Nucleus accumbens (tissue), 56 donors: Measurements from ENCODE around the gene MLST8.
"Not testable (repeated sequence)": the region's sequence is repeated elsewhere in the genome, so short reads cannot be mapped to it uniquely, and the experiment has no call there.

Experiments used
- DNase-seq, 56 donors: peaks; one replicate each; lab custom pipeline; 2025; lab: John Stamatoyannopoulos, UW

MLST8 gene

GRCh38 chr16:2188395-2188794, 16.9 kb upstream of the MLST8 start:
- no peak for DNase-seq

GRCh38 chr16:2189252-2189893, 15.9 kb upstream of the MLST8 start:
- DNase-seq, result no peak

- no peak for DNase-seq
These were observed 15.1 kb upstream of the MLST8 start for GRCh38 chr16:2190002-2190658.

GRCh38 chr16:2190659-2191445, 14.4 kb upstream of the MLST8 start:
- peak in 42 of 56 donors; percentile 5 to 77 (median 44) for DNase-seq

- peak in 7 of 56 donors; percentile 35 to 55 (median 51) for DNase-seq
These were observed 13.9 kb upstream of the MLST8 start for GRCh38 chr16:2191446-2191706.

- peak in 5 of 56 donors; percentile 10 to 63 (median 28) for DNase-seq
These were observed 11.0 kb upstream of the MLST8 start for GRCh38 chr16:2194166-2194834.

GRCh38 chr16:2194852-2195321, 10.4 kb upstream of the MLST8 start:
- DNase-seq, result no peak

GRCh38 chr16:2195322-2196161, 9.7 kb upstream of the MLST8 start:
- no peak for DNase-seq

GRCh38 chr16:2196162-2196980, 8.9 kb upstream of the MLST8 start, which contains the start of gene CASKIN1:
Gene CASKIN1 (minus strand): TSS chr16:2196605. CDS start chr16:2196432, 173 bp downstream.
- DNase-seq, result peak in 2 of 56 donors; percentile 52 to 58

- no peak for DNase-seq
These were observed 8.2 kb upstream of the MLST8 start for GRCh38 chr16:2196981-2197511.

GRCh38 chr16:2197765-2198164, 7.5 kb upstream of the MLST8 start:
- DNase-seq, result no peak

GRCh38 chr16:2198283-2198682, 7.0 kb upstream of the MLST8 start:
- DNase-seq, result no peak

GRCh38 chr16:2199095-2199494, 6.2 kb upstream of the MLST8 start:
- no peak for DNase-seq

GRCh38 chr16:2199621-2200139, 5.6 kb upstream of the MLST8 start:
- no peak for DNase-seq

- DNase-seq, result no peak
These were observed 4.9 kb upstream of the MLST8 start for GRCh38 chr16:2200313-2200712.

- DNase-seq, result not testable (repeated sequence)
These were observed 2.0 kb upstream of the MLST8 start for GRCh38 chr16:2203119-2203688.

- peak in 2 of 56 donors; percentile 40 to 41 for DNase-seq
These were observed 694 bp upstream of the MLST8 start for GRCh38 chr16:2204416-2205103.

- peak in 6 of 56 donors; percentile 54 to 68 (median 57) for DNase-seq
These were observed 686 bp downstream of the MLST8 start for GRCh38 chr16:2205967-2206313.
